Osteocyte (in vitro differentiated cells): Measurements from ENCODE around the gene ANO2. TPM values are rescaled to one million over a fixed set of nuclear protein-coding genes. Genes with fewer than 3 reads are reported as not detected.

Source experiments
- DNase-seq: peaks from one replicate; pipeline ENCODE4 v3.0.0; 2021; ENCODE audit warnings: mixed read lengths; ENCODE audit not compliant: unreplicated experiment; ENCODE audit errors: extremely low spot score
- H3K27ac Mint-ChIP-seq: one replicate; pipeline ENCODE4 v1.8.0; 2021; ENCODE audit warnings: mild to moderate bottlenecking, mixed read lengths; ENCODE audit not compliant: unreplicated experiment
- H3K27me3 Mint-ChIP-seq: one replicate; pipeline ENCODE4 v1.8.0; 2021; ENCODE audit warnings: mixed read lengths; ENCODE audit not compliant: unreplicated experiment
- H3K36me3 Mint-ChIP-seq: one replicate; pipeline ENCODE4 v1.8.0; 2021; ENCODE audit warnings: mixed read lengths; ENCODE audit not compliant: unreplicated experiment
- H3K4me1 Mint-ChIP-seq: one replicate; pipeline ENCODE4 v1.8.0; 2021; ENCODE audit warnings: mixed read lengths; ENCODE audit not compliant: unreplicated experiment
- H3K4me3 Mint-ChIP-seq: one replicate; pipeline ENCODE4 v1.8.0; 2021; ENCODE audit warnings: mild to moderate bottlenecking, moderate library complexity, mixed read lengths; ENCODE audit not compliant: unreplicated experiment
- H3K9me3 Mint-ChIP-seq: one replicate; pipeline ENCODE4 v1.8.0; 2021; ENCODE audit warnings: mixed read lengths; ENCODE audit not compliant: unreplicated experiment
- CTCF ChIP-seq: fragments of 200-600 bp; sonication (generic); IDR thresholded peaks from 2 replicates; pipeline ENCODE4 v1.5.0; 2021; ENCODE audit warnings: antibody characterized with exemption, mild to moderate bottlenecking, moderate library complexity
- total RNA-seq: library from RNA; stranded (reverse); gene quantifications from 2 replicates; pipeline ENCODE4 v1.2.1, GENCODE V29; 2021

Gene ANO2
- total RNA-seq, 1 donor from 2014 or later: 0.59 TPM

- H3K27ac Mint-ChIP-seq: no peak overlapping the region
- no peaks in the 10 kb centered on the region for H3K36me3 Mint-ChIP-seq
- no peaks in the 10 kb centered on the region for H3K4me1 Mint-ChIP-seq
- no peaks in the 10 kb centered on the region for H3K9me3 Mint-ChIP-seq
- DNase-seq: no peak
- H3K27me3 Mint-ChIP-seq: peaks cover 5% of the 10 kb centered on the region
- H3K4me3 Mint-ChIP-seq: no peak overlapping the region
- TF ChIP-seq CTCF: no peak
Observed at GRCh38 chr12:5632453-5632852, 312.6 kb downstream of the ANO2 start.

DNA sequence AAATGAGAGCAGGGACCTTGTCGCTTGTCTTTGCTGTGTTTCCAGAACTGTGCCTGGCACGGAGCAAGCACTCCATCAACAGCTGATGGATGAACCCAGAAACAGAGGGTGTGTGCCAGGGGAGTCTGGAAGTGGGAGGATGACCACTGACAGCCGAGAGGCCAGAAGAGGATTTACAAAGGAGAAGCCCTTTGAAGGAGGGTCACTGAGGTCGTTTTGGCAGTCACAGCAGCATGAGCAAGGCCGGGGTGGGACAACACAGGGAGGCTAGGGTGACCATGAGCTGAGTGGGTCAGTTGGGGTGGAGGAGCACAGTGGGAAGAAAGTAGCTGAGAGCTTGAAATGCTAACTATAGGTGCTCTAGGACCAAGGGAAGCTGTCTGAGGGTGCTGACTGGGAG, 313.6 kb downstream of the ANO2 start:
- Mint-ChIP-seq H3K9me3 (no peaks in the 10 kb centered on the region), H3K27ac (no peak overlapping the region), H3K36me3 (no peaks in the 10 kb centered on the region), H3K27me3 (peaks cover 5% of the 10 kb centered on the region), H3K4me1 (no peaks in the 10 kb centered on the region), H3K4me3 (no peak overlapping the region)
- TF ChIP-seq CTCF: no peak
- DNase-seq: no peak

GRCh38 chr12:5630726-5631125, 314.3 kb downstream of the ANO2 start:
- H3K36me3 Mint-ChIP-seq: no peaks in the 10 kb centered on the region
- no peak for DNase-seq
- peaks cover 5% of the 10 kb centered on the region for H3K27me3 Mint-ChIP-seq
- no peak overlapping the region for H3K27ac Mint-ChIP-seq
- H3K9me3 Mint-ChIP-seq: no peaks in the 10 kb centered on the region
- no peak overlapping the region for H3K4me3 Mint-ChIP-seq
- no peaks in the 10 kb centered on the region for H3K4me1 Mint-ChIP-seq
- TF ChIP-seq CTCF: no peak

- DNase-seq: no peak
- H3K4me3 Mint-ChIP-seq: no peak overlapping the region
- H3K27ac Mint-ChIP-seq: no peak overlapping the region
- TF ChIP-seq CTCF: no peak
- H3K4me1 Mint-ChIP-seq: no peaks in the 10 kb centered on the region
- no peaks in the 10 kb centered on the region for H3K36me3 Mint-ChIP-seq
- H3K9me3 Mint-ChIP-seq: no peaks in the 10 kb centered on the region
- H3K27me3 Mint-ChIP-seq: peaks cover 2% of the 10 kb centered on the region
Observed at GRCh38 chr12:5628501-5628900, 316.6 kb downstream of the ANO2 start.

DNA sequence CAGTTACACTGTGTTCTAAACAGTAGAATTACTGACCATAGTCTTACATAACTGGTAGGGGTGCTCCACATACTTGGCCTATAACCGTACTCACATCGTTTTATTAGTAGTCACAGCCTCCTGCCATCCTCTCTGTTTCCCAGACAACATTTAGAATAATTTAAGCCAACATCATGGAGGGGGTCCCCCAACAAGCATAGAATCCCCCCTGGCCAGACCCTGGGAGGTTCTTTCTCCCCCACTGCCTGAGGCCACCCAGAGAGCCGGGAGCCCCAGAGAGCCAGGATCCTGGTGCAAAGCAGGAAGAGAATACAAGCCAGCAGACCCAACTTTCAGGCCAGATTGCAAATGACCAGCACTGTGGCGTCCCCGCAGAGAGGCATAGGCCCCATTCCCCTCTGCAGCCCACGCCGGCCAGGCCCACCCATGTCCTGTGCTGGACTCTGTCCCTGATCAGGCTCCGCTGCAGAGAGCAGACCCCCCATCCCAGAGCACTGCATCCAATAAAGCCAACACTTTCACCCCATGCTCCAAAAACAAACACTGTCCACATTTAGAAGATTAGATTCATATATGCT, 317.9 kb downstream of the ANO2 start:
- no peak for TF ChIP-seq CTCF
- Mint-ChIP-seq H3K27me3 (peaks cover 2% of the 10 kb centered on the region), H3K36me3 (no peaks in the 10 kb centered on the region), H3K9me3 (no peaks in the 10 kb centered on the region), H3K4me1 (no peaks in the 10 kb centered on the region), H3K4me3 (no peak overlapping the region), H3K27ac (no peak overlapping the region)
- DNase-seq: no peak
